HepG2 (cell line): ENCODE results near the gene TMEM151A. TPM values are rescaled to one million over a fixed set of nuclear protein-coding genes. Genes with fewer than 3 reads are reported as not detected.

Source experiments
- ARNTL ChIP-seq: sonication (generic); formaldehyde crosslinking; IDR thresholded peaks from 2 replicates; pipeline ENCODE4 v1.4.0; 2020; ENCODE audit warnings: mild to moderate bottlenecking, missing genetic modification reagents
- BRCA1 ChIP-seq: sonication (generic); formaldehyde crosslinking; IDR thresholded peaks from 2 replicates; pipeline ENCODE4 v1.4.0; 2020; ENCODE audit warnings: missing genetic modification reagents
- DMAP1 ChIP-seq: IDR thresholded peaks from 2 replicates; pipeline ENCODE4 v1.6.1; 2016
- HOXA9 ChIP-seq: sonication (generic); formaldehyde crosslinking; IDR thresholded peaks from 2 replicates; pipeline ENCODE4 v1.8.1; 2022; ENCODE audit warnings: missing genetic modification reagents, mild to moderate bottlenecking, moderate library complexity, borderline replicate concordance
- IRX3 ChIP-seq: sonication (generic); formaldehyde crosslinking; IDR thresholded peaks from 2 replicates; pipeline ENCODE4 v1.8.1; 2023; ENCODE audit warnings: mild to moderate bottlenecking, low read depth, missing genetic modification reagents, borderline replicate concordance
- KDM1A ChIP-seq: IDR thresholded peaks from 2 replicates; pipeline ENCODE4 v1.6.1; 2016; ENCODE audit warnings: missing compliant biosample characterization
- KDM6A ChIP-seq: IDR thresholded peaks from 2 replicates; pipeline ENCODE4 v1.6.1; 2016; ENCODE audit warnings: low read depth
- KLF6 ChIP-seq: IDR thresholded peaks from 2 replicates; pipeline ENCODE4 v1.8.0; 2016; ENCODE audit warnings: missing biosample characterization, missing genetic modification reagents
- NR2F1 ChIP-seq, 2 experiments: fragments of 450-650 bp in 1 of 2; formaldehyde crosslinking in 1 of 2; IDR thresholded peaks; 2 replicates each; pipeline versions ENCODE4 v1.5.0 to v1.6.1; 2016 to 2020; ENCODE audit warnings: mild to moderate bottlenecking in 1 of 2, missing compliant biosample characterization in 1 of 2, missing genetic modification reagents in 1 of 2, moderate library complexity in 1 of 2
- PTBP1 ChIP-seq: fragments of 200-400 bp; formaldehyde crosslinking; IDR thresholded peaks from 2 replicates; pipeline ENCODE4 v1.6.1; 2018; ENCODE audit warnings: low read length, low read depth; ENCODE audit not compliant: poor library complexity, severe bottlenecking
- TBL1XR1 ChIP-seq: fragments of 150-350 bp; IDR thresholded peaks from 2 replicates; pipeline ENCODE4 v1.6.1; 2014; ENCODE audit warnings: borderline replicate concordance, low read length; ENCODE audit not compliant: partially characterized antibody
- THAP11 ChIP-seq: IDR thresholded peaks from 2 replicates; pipeline ENCODE4 v1.6.1; 2016; ENCODE audit warnings: missing biosample characterization, missing genetic modification reagents
- ZNF205 ChIP-seq: IDR thresholded peaks from 2 replicates; pipeline ENCODE4 v1.6.1; 2018; ENCODE audit warnings: missing biosample characterization, missing genetic modification reagents
- ZNF326 ChIP-seq: sonication (generic); formaldehyde crosslinking; IDR thresholded peaks from 2 replicates; pipeline ENCODE4 v1.4.0; 2020; ENCODE audit warnings: missing genetic modification reagents, borderline replicate concordance
- ZNF556 ChIP-seq: sonication (generic); formaldehyde crosslinking; IDR thresholded peaks from 2 replicates; pipeline ENCODE4 v1.4.0; 2020; ENCODE audit warnings: mild to moderate bottlenecking, missing genetic modification reagents, borderline replicate concordance
- ZNF652 ChIP-seq: IDR thresholded peaks from 2 replicates; pipeline ENCODE4 v1.6.1; 2016; ENCODE audit warnings: low read depth, borderline replicate concordance
- polyA plus RNA-seq, 8 experiments: library from polyadenylated mRNA; depleted of rRNA in 3 of 8; stranded (reverse) in 7 of 8; unstranded in 1 of 8; fragments of >200 nt; fragmentation: Illumina TruSeq in 4 of 8; extraction: Trizol in 4 of 8; gene quantifications; 2 replicates each; pipeline versions ENCODE4 v1.2.1 to v1.2.3, GENCODE V29; 2011 to 2016; ENCODE audit warnings: low read depth in 4 of 8, missing spikeins in 1 of 8, mixed read lengths in 1 of 8; ENCODE audit not compliant: insufficient read depth in 1 of 8
- total RNA-seq, 5 experiments: library from RNA; depleted of rRNA; stranded (reverse); fragments of >200 nt; fragmentation: Illumina TruSeq; extraction: Trizol; gene quantifications; 2 replicates each; pipeline ENCODE4 v1.2.3, GENCODE V29; 2016; ENCODE audit warnings: low read depth in 1 of 5
- TF ChIP-seq, protein P1 (sequence below): sonication (generic); formaldehyde crosslinking; IDR thresholded peaks from 2 replicates; pipeline ENCODE4 v1.9.0; 2021; ENCODE audit warnings: missing genetic modification reagents, mild to moderate bottlenecking, borderline replicate concordance
- TF ChIP-seq, protein P2 (sequence below): sonication (generic); formaldehyde crosslinking; IDR thresholded peaks from 2 replicates; pipeline ENCODE4 v1.8.0; 2022; ENCODE audit warnings: mild to moderate bottlenecking, missing genetic modification reagents; ENCODE audit not compliant: insufficient replicate concordance
- TF ChIP-seq, protein P3 (sequence below): sonication (generic); formaldehyde crosslinking; IDR thresholded peaks from 2 replicates; pipeline ENCODE4 v1.5.1; 2020; ENCODE audit warnings: missing genetic modification reagents, mild to moderate bottlenecking, borderline replicate concordance
- TF ChIP-seq, protein P4 (sequence below): sonication (generic); formaldehyde crosslinking; IDR thresholded peaks from 2 replicates; pipeline ENCODE4 v1.5.0; 2020; ENCODE audit warnings: mild to moderate bottlenecking, missing genetic modification reagents, borderline replicate concordance
- TF ChIP-seq, protein P5 (sequence below): sonication (generic); formaldehyde crosslinking; IDR thresholded peaks from 2 replicates; pipeline ENCODE4 v1.4.0; 2020; ENCODE audit warnings: missing genetic modification reagents

TMEM151A gene
- total and polyA plus RNA-seq, 2 of the 13 experiments (the other 11 are each of a cell fraction or from before 2014, with no cell fraction given): 0.18 to 0.33 TPM

- TF ChIP-seq, protein P1, sequence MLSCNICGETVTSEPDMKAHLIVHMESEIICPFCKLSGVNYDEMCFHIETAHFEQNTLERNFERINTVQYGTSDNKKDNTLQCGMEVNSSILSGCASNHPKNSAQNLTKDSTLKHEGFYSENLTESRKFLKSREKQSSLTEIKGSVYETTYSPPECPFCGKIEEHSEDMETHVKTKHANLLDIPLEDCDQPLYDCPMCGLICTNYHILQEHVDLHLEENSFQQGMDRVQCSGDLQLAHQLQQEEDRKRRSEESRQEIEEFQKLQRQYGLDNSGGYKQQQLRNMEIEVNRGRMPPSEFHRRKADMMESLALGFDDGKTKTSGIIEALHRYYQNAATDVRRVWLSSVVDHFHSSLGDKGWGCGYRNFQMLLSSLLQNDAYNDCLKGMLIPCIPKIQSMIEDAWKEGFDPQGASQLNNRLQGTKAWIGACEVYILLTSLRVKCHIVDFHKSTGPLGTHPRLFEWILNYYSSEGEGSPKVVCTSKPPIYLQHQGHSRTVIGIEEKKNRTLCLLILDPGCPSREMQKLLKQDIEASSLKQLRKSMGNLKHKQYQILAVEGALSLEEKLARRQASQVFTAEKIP (CRISPR knock-in tag): no peak
- TF ChIP-seq ZNF205 (no peak), IRX3 (CRISPR knock-in tag) (0 out of 2 replicates have a peak, but pooled peaks have one; percentile 41), THAP11 (peak; percentile 48; the same call in 1 of the 2 replicates), DMAP1 (CRISPR knock-in tag) (peak; percentile 68; the same call in 1 of the 2 replicates), PTBP1 (no peak), ZNF556 (CRISPR knock-in tag) (peak; percentile 45; the same call in 1 of the 2 replicates), BRCA1 (CRISPR knock-in tag) (0 out of 2 replicates have a peak, but pooled peaks have one; percentile 69), KDM6A (CRISPR knock-in tag) (no peak), HOXA9 (no peak), KDM1A (CRISPR knock-in tag) (no peak), NR2F1 (CRISPR knock-in tag; IDR thresholded peaks at IDR 0.05) (peak in 1 of 2 experiments; percentile 39; a peak in 2 of 4 replicates), KLF6 (CRISPR knock-in tag) (no peak), TBL1XR1 (no peak), ZNF652 (CRISPR knock-in tag) (peak; percentile 74; the same call in 1 of the 2 replicates), ARNTL (CRISPR knock-in tag) (peak; percentile 62; the same call in 1 of the 2 replicates), ZNF326 (CRISPR knock-in tag) (no peak)
- TF ChIP-seq, protein P2, sequence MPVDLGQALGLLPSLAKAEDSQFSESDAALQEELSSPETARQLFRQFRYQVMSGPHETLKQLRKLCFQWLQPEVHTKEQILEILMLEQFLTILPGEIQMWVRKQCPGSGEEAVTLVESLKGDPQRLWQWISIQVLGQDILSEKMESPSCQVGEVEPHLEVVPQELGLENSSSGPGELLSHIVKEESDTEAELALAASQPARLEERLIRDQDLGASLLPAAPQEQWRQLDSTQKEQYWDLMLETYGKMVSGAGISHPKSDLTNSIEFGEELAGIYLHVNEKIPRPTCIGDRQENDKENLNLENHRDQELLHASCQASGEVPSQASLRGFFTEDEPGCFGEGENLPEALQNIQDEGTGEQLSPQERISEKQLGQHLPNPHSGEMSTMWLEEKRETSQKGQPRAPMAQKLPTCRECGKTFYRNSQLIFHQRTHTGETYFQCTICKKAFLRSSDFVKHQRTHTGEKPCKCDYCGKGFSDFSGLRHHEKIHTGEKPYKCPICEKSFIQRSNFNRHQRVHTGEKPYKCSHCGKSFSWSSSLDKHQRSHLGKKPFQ (CRISPR knock-in tag): peak; percentile 88
- TF ChIP-seq, protein P3, sequence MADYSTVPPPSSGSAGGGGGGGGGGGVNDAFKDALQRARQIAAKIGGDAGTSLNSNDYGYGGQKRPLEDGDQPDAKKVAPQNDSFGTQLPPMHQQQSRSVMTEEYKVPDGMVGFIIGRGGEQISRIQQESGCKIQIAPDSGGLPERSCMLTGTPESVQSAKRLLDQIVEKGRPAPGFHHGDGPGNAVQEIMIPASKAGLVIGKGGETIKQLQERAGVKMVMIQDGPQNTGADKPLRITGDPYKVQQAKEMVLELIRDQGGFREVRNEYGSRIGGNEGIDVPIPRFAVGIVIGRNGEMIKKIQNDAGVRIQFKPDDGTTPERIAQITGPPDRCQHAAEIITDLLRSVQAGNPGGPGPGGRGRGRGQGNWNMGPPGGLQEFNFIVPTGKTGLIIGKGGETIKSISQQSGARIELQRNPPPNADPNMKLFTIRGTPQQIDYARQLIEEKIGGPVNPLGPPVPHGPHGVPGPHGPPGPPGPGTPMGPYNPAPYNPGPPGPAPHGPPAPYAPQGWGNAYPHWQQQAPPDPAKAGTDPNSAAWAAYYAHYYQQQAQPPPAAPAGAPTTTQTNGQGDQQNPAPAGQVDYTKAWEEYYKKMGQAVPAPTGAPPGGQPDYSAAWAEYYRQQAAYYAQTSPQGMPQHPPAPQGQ (CRISPR knock-in tag): no peak
- TF ChIP-seq, protein P4, sequence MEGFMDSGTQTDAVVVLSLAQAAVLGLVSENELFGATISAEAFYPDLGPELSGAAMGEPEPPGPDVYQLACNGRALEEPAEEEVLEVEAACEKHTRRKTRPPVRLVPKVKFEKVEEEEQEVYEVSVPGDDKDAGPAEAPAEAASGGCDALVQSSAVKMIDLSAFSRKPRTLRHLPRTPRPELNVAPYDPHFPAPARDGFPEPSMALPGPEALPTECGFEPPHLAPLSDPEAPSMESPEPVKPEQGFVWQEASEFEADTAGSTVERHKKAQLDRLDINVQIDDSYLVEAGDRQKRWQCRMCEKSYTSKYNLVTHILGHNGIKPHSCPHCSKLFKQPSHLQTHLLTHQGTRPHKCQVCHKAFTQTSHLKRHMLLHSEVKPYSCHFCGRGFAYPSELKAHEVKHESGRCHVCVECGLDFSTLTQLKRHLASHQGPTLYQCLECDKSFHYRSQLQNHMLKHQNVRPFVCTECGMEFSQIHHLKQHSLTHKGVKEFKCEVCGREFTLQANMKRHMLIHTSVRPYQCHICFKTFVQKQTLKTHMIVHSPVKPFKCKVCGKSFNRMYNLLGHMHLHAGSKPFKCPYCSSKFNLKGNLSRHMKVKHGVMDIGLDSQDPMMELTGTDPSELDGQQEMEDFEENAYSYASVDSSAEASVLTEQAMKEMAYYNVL (CRISPR knock-in tag): no peak
- TF ChIP-seq, protein P5, sequence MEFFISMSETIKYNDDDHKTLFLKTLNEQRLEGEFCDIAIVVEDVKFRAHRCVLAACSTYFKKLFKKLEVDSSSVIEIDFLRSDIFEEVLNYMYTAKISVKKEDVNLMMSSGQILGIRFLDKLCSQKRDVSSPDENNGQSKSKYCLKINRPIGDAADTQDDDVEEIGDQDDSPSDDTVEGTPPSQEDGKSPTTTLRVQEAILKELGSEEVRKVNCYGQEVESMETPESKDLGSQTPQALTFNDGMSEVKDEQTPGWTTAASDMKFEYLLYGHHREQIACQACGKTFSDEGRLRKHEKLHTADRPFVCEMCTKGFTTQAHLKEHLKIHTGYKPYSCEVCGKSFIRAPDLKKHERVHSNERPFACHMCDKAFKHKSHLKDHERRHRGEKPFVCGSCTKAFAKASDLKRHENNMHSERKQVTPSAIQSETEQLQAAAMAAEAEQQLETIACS (CRISPR knock-in tag): no peak
Measured at GRCh38 chr11:66311965-66312548, 20.4 kb downstream of the TMEM151A start (continued).
